Caki2 (cell line): ENCODE measurements around the gene SCN2B. TPM values are rescaled to one million over a fixed set of nuclear protein-coding genes. Genes with fewer than 3 reads are reported as not detected.
"Not testable (repeated sequence)": the region's sequence is repeated elsewhere in the genome, so short reads cannot be mapped to it uniquely, and the experiment has no call there.

Experiments used
- DNase-seq: peaks from one replicate; pipeline ENCODE4 v3.0.0-alpha.2; 2015; ENCODE audit warnings: low read depth
- in situ Hi-C: cut with HindIII; loops from 2 replicates; pipeline ENCODE4 v1.10.0; 2016; ENCODE audit warnings: low sequenced_read_pairs, low pct_unique_long_range_greater_than_20kb, mixed read lengths
- total RNA-seq: library from RNA; depleted of rRNA; stranded (reverse); fragments of >200 nt; shearing (Covaris generic); gene quantifications from 2 replicates; pipeline ENCODE4 v1.2.3, GENCODE V29; 2014; ENCODE audit warnings: low replicate concordance

SCN2B gene
- total RNA-seq, 1 experiment from 2014 or later: not detected

GRCh38 chr11:118184784-118185579, 8.5 kb upstream of the SCN2B start:
- in situ Hi-C loops: no loop called here
- no peak for DNase-seq

GRCh38 chr11:118183691-118184090, 7.3 kb upstream of the SCN2B start:
- in situ Hi-C loops, DNase-seq: not testable (repeated sequence)

- in situ Hi-C loops: no loop called here
- no peak for DNase-seq
Observed at GRCh38 chr11:118180300-118180703, 3.9 kb upstream of the SCN2B start.

GRCh38 chr11:118176778-118177134, 317 bp upstream of the SCN2B start:
- DNase-seq: no peak
- in situ Hi-C loops: no loop called here

GRCh38 chr11:118175031-118175992, 1.1 kb downstream of the SCN2B start:
- DNase-seq: no peak
- in situ Hi-C loops: no loop called here

- in situ Hi-C loops: no loop called here
Observed at GRCh38 chr11:118174006-118174567, 2.4 kb downstream of the SCN2B start.

GRCh38 chr11:118172356-118172755, 4.1 kb downstream of the SCN2B start:
- in situ Hi-C loops: no loop called here
- no peak for DNase-seq

More at GRCh38 chr11:118174006-118174567, 2.4 kb downstream of the SCN2B start:
- DNase-seq: no peak

- in situ Hi-C loops: no loop called here
- DNase-seq: peak; percentile 6
Observed at GRCh38 chr11:118171269-118172062, 5.0 kb downstream of the SCN2B start.

- in situ Hi-C loops: no loop called here
- no peak for DNase-seq
Observed at GRCh38 chr11:118170882-118171268, 5.6 kb downstream of the SCN2B start.

GRCh38 chr11:118170231-118170630, 6.2 kb downstream of the SCN2B start:
- in situ Hi-C loops: no loop called here
- no peak for DNase-seq

- in situ Hi-C loops: no loop called here
- DNase-seq: no peak
Observed at GRCh38 chr11:118169300-118170140, 6.9 kb downstream of the SCN2B start.

- in situ Hi-C loops: no loop called here
- no peak for DNase-seq
Observed at GRCh38 chr11:118168751-118169150, 7.7 kb downstream of the SCN2B start.

- in situ Hi-C loops: no loop called here
- DNase-seq: no peak
Observed at GRCh38 chr11:118168316-118168715, 8.1 kb downstream of the SCN2B start.

GRCh38 chr11:118167906-118168305, 8.5 kb downstream of the SCN2B start:
- DNase-seq: no peak
- in situ Hi-C loops: no loop called here

GRCh38 chr11:118167253-118167652, 9.2 kb downstream of the SCN2B start:
- no peak for DNase-seq
- in situ Hi-C loops: no loop called here

GRCh38 chr11:118166641-118167040, 9.8 kb downstream of the SCN2B start:
- in situ Hi-C loops: no loop called here
- DNase-seq: no peak

- DNase-seq: no peak
- in situ Hi-C loops: no loop called here
Observed at GRCh38 chr11:118164885-118165284, 11.6 kb downstream of the SCN2B start.
